A172 (cell line): ENCODE results near the gene IL15. TPM values are rescaled to one million over a fixed set of nuclear protein-coding genes. Genes with fewer than 3 reads are reported as not detected.
"Not testable (repeated sequence)": the region's sequence is repeated elsewhere in the genome, so short reads cannot be mapped to it uniquely, and the experiment has no call there.

Experiments used
- DNase-seq: peaks from one replicate; pipeline ENCODE4 v3.0.0-alpha.2; 2015; ENCODE audit warnings: low spot score
- total RNA-seq: library from RNA; depleted of rRNA; stranded (reverse); fragments of >200 nt; shearing (Covaris generic); gene quantifications from 2 replicates; pipeline ENCODE4 v1.2.3, GENCODE V29; 2014

Gene IL15
- total RNA-seq, 1 experiment from 2014 or later: 7.8 TPM

GRCh38 chr4:141702472-141703182, 66.2 kb downstream of the IL15 start:
- DNase-seq: no peak

DNA sequence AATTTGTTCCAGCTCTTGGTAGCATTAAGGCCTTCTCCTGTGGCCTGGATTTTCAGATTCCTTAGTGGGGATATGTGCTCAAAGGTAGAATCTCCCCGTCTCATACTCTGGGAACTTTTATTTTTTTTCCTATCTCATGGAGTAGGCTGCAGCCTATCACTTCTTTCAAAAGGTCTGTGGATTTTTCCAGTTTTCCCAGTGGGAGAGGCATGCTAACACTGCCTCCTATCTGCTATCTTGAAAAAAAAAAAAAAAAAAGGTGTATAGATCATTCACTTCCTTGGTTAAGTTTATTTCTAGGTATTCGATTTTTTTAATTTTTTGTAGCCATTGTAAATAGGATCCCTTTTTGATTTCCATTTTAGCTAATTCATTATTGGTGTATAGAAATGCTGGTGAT, 67.1 kb downstream of the IL15 start:
- no peak for DNase-seq

DNA sequence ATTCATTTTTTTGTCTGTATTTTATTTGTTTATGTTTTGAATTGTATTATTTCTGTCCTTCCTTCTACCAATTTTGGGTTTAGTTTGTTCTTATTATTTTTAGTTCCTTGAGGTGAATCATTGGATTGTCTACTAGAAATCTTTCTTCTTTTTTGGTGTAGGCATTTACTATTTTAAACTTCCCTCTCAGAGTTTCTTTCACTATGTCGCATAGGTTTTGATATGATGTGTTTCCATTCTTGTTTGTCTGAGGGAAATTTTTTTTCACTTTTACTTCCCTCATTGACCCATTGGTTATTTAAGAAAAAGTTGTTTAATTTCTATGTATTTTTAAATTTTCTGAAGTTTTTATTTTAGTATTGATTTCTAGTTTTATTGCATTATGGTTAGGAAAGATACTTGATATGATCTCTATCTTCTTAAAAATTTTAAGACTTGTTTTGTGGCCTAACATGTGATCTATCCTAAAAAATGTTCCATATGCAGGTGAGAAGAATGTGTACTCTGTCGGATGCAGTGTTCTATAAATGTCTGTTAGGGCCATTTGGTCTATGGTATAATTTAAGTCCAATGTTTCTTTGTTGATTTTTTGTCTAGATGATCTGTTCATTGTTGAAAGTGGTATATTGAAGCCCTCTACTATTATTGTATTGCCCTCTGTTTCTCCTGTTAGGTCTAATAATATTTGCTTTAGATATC, 68.8 kb downstream of the IL15 start:
- no peak for DNase-seq

DNA sequence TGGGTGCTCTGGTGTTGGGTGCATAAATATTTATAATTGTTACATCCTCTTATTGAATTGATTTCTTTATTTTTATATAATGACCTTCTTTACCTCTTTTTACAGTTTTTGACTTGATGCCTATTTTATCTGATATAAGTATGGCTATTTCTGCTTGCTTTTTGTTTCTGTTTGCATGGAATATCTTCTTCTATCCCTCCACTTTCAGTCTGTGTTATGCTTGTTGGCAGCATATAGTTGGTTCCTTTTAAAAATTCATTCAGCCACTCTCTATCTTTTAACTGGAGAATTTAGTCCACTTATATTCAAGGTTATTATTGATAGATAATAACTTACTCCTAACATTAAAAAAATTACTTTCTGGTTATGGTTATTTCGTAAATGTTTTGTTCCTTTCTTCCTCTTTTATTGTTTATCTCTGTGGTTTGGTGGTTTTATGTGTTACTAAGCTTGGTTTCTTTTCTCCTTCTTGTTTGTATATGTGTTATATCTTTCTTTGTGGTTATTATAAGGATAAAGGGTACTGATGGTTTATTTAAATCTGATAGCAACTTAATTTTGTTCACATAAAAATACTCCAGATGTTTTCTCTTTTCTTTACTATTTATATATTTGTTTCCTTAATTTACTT, 69.5 kb downstream of the IL15 start:
- no peak for DNase-seq

- no peak for DNase-seq
Observed at GRCh38 chr4:141706445-141706844, 70.1 kb downstream of the IL15 start.

- peak; percentile 12 for DNase-seq
Observed at GRCh38 chr4:141711211-141711610, 74.8 kb downstream of the IL15 start.

DNA sequence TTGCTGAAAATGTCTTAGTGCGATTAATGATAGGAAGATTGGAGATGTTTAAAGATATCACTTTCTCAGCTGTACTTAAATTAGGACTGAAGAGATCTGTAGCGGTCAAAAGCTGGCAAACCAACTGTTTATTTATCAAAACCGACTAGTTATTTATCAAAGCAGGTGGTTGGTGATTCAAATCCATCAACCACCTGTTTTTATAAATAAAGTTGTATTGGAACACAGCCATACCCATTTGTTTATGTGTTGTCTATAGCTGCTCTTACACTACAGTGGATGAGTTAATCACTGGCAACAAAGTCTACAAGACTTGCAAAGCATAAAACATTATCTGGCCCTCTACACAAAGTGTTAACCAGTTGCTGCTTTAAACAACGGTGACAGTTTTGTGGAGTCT, 76.8 kb downstream of the IL15 start:
- peak; percentile 1 for DNase-seq

GRCh38 chr4:141713771-141714445, 77.5 kb downstream of the IL15 start:
- DNase-seq: peak; percentile 55

DNA sequence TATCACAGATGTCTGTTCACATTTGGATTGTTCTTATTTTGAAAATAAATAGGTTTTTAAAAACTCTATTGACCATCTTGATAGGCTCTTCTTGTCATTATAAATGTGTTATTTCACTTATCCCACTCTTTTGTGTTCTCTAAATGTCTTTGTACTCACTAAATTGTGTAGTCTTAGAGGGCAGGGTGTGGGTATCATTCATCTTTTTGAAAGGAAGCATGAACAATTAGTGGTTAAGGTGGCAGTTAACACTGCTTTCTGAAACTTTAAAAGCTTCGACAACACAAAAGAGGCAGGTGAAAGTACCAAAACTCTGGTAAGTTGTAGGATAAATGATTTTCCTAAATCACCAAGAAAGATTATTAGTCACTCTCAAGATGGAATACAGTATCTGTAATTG, 83.2 kb downstream of the IL15 start:
- DNase-seq: no peak

DNA sequence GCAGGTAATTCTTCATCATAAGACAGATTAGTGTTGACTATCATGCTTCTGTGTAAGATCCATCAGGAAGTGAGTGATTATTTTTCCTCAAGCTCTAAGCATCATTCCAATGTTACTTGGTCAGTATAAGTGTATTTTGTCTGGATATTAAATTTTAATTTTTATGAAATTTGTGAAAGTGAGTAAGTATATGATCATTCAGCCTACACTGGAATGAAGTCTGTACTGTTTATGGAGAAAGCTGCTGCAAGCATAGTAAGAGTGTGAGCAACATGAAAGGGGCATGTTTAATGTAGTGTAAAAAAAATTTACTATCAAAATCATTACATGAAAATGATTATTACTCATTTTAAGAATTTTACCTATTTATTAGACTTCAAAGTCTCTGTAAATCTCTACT, 84.8 kb downstream of the IL15 start:
- DNase-seq: no peak

DNA sequence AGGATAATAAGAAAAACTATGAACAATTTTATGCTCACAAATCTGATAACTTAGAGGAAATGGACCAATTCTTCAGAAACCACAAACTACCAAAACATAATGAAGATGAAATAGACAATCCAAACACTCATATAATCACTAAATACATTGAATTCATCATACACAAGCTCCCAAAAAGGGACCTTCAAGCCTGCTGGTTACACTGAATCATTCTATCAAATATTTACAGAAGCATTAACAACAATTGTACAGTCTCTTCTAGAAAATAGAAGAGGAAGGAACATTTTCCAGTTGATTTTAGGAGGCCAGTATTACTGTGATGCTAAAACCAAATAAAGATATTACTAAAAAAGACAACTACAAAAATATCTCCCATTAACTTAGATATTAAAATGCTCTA, 88.3 kb downstream of the IL15 start:
- DNase-seq: no peak

DNA sequence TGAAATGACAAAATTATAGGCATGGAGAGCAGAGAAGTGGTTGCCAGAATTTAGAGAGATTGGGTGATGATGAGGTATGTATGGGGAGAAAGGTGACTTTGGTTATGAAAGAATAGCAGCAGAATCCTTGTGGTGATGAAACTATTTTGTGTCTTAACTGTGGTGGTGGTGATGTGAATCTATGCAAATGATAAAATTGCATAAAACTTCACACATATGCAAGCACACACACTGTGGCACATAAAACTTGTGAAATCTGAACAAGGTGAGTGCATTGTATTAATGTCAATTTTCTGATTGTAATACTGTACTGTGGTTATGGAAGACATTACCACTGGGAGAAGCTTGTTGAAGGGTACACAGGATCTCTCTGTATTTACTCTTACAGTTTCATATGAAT, 91.0 kb downstream of the IL15 start:
- DNase-seq: no peak

DNA sequence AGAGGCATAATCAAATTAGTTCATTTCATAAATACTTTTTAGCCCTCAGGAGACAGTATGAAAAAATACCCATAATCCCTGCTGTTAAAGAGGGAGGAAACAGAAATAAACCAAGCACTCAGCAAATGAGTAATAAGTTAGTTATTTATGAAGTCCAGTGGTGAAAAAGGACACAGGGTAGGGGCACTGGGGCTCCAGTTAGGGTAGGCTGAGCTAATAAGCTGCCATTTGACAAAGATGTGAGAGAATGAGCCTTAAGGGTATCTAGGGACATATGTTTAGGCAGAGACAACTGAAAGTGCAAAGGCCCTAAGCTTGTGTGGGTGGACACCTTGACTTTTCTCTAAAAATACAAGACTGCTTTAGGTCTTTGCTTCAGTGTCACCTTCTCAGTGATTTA, 94.4 kb downstream of the IL15 start:
- peak; percentile 4 for DNase-seq

- no peak for DNase-seq
Observed at GRCh38 chr4:141731481-141731880, 95.1 kb downstream of the IL15 start.

GRCh38 chr4:141739636-141740035, 103.3 kb downstream of the IL15 start:
- no peak for DNase-seq

- DNase-seq: no peak
Observed at GRCh38 chr4:141746026-141746425, 109.6 kb downstream of the IL15 start.

DNA sequence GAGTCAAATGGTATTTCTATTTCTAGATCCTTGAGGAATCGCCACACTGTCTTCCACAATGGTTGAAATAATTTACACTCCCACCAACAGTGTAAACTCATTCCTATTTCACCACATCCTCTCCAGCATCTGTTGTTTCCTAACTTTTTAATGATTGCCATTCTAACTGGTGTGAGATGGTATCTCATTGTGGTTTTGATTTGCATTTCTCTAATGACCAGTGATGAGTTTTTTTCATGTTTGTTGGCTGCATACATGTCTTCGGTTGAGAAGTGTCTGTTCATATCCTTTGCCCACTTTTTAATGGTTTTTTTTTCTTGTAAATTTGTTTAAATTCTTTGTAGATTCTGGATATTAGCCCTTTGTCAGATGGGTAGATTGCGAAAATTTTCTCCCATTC, 115.4 kb downstream of the IL15 start:
- DNase-seq: not testable (repeated sequence)

DNA sequence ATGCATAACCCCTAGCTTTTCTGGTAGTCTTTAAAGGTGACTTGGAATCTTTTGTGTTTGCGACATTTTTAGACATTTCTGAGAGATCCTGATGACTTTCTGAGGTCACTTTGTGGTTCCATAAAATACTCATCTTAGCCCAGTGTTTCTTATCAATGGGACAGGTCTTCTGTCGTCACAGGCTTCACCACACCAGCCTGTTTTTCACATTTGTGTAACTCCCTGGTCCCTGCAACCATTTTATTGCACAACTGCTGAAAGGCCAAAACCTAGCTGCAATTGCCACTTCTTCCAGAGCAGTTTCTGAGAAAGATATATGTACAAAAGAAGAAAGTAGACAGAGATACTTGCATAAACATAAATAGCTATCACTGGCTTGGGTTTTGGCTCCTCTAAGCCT, 120.9 kb downstream of the IL15 start:
- no peak for DNase-seq

GRCh38 chr4:141759796-141760425, 123.5 kb downstream of the IL15 start:
- DNase-seq: peak; percentile 51

- DNase-seq: no peak
Observed at GRCh38 chr4:141761926-141762325, 125.5 kb downstream of the IL15 start.

- DNase-seq: no peak
Observed at GRCh38 chr4:141763374-141763773, 127.0 kb downstream of the IL15 start.

- peak; percentile 52 for DNase-seq
Observed at GRCh38 chr4:141768954-141769353, 132.6 kb downstream of the IL15 start.
